HG02884 (cell line): ENCODE measurements around the gene DRC1.
"Not testable (repeated sequence)": the region's sequence is repeated elsewhere in the genome, so short reads cannot be mapped to it uniquely, and the experiment has no call there.

ENCODE experiments used
- ATAC-seq: cut with Tn5 transposase; IDR thresholded peaks from one replicate; pipeline ENCODE4 v1.9.1; 2021; ENCODE audit warnings: mild to moderate bottlenecking, moderate library complexity; ENCODE audit not compliant: unreplicated experiment

Gene DRC1

DNA sequence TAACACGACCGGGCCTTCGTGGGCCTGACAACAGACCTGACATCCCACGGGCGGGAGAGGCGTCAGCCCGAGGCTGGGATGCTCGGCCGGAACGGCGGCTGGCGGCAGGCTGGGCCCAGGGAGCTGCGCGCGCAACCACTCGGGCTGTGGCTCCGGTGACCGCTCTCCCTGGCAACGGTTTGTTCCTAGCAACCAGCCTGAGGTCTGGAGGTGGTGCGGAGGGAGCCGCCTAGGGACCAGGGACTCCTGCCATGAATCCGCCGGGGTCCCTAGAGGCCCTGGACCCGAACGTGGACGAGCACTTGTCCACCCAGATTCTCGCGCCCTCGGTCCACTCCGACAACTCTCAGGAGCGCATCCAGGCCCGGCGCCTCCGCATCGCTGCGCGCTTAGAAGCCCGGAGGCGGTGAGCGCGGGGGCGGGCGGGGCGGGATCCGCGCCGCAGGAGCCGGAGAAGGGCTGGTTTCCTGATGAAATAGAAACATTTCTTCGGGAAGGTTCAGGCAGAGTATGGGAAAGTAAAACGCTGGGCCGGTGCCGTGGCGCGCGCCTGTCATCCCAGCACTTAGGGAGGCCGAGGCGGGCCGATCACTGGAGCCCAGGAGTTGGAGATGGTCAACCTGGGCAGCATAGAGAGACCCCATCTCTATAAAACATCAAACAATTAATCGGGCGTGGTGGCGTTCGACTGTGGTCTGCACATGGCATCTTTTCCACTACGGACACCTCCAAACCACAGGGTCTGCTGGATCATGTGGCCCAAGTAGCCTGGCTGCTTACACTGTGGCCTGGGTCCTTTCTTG, at the start of gene DRC1:
Gene DRC1, plus strand, starts transcription at position 182 of the 803 bp plus-strand sequence. Its CDS starts 70 bp downstream, at position 252.
- no peak for ATAC-seq

GRCh38 chr2:26352892-26353291, 48.8 kb upstream of the DRC1 start:
- ATAC-seq = no peak

- not testable (repeated sequence) for ATAC-seq
These were observed 47.3 kb upstream of the DRC1 start for GRCh38 chr2:26354469-26354868.

DNA sequence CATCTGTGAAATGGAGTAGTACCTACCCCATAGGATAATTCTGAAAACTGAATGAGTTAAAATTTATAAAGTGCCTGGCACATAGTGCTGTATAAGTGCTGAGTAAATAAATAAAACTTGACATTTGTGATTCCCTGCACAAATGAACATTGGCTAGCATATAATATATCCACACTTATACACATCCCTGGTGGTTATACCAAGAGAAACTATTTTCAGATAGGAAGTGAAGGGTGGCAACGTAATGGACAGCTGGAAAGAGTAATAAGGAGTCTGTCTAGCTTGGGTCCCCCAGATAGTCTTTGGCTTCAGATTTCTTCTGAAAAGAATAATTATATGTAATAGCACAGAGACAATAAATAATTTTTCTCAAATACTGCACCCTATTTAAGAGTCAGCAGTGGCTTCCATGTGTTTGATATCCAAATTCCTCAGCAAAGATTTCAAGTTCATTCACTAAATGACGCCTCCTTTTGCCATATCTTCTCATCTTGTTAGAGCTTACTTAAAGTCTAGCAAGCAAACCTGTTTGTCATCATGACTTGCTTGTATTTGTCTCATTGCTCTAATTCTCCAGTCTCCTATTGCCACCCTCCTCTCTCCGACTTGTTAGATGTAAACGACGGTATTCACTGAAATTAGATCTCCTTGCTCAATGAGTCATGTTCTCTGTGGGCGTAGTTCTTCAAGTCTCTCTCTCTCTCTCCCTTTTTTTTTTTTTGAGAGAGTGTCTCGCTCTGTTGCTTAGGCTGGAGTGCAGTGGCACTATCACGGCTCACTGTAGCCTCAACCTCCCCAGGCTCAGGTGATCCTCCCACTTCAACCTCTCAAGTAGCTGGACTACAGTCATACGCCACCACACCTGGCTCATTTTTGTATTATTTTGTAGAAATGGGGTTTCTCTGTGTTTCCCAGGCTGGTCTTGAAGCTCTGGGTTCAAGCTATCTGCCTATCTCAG, 46.4 kb upstream of the DRC1 start:
- no peak for ATAC-seq

DNA sequence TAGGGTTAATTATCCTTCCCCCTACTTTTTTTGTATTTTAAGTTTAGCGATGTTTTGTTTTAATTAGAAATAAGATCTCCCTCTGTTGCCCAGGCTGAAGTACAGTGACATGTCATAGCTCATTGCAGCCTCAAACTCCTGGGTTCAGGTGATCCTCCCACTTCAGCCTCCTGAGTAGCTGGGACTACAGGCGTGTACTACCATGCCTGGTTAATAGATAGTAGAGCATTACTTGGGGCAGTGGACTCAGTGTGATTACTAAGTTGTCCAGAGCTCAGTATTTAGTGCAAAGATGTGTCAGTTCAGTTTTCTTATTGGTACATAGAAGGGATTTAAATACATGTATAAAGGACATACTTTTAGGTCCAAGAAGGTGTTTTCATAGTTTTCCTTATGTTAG, 45.6 kb upstream of the DRC1 start:
- no peak for ATAC-seq

- no peak for ATAC-seq
These were observed 44.9 kb upstream of the DRC1 start for GRCh38 chr2:26356771-26357170.

- ATAC-seq = no peak
These were observed 41.7 kb upstream of the DRC1 start for GRCh38 chr2:26359886-26360473.

- ATAC-seq = no peak
These were observed 38.4 kb upstream of the DRC1 start for GRCh38 chr2:26363323-26363722.

DNA sequence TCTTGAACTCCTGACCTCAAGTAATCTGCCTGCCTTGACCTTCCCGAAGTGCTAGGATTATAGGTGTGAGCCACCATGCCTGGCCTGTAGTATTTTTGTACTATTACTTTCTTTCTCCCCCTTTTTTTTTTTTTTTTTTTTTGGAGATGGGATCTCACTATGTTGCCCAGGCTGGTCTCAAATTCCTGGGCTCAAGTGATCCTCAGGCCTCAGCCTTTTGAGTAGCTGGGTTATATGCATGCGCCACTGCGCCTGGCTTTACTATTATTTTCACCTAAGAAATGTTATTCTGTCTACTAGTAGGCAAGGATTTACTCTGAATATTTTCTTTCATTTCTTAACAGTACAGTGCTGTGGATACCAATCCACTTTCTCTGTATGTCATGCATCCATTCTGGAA, 37.8 kb upstream of the DRC1 start:
- ATAC-seq = no peak

DNA sequence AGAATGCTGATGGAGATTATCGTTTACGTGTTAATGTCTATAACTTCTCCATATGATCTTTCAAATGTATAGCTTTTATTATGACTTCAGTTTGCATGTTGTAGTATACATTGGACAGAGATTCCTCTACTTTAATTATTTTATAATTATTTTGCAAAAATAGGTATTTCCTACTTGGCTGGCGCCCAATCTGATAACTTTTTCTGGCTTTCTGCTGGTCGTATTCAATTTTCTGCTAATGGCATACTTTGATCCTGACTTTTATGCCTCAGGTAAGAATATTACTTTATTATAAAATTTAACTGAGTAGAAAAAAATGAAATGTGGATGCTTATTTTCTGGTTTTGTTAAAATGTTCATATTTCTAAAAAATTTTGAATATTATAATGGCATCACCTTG, 37.1 kb upstream of the DRC1 start:
- no peak for ATAC-seq

GRCh38 chr2:26366957-26367356, 34.8 kb upstream of the DRC1 start:
- ATAC-seq = no peak

- not testable (repeated sequence) for ATAC-seq
These were observed 32.1 kb upstream of the DRC1 start for GRCh38 chr2:26369664-26370063.

DNA sequence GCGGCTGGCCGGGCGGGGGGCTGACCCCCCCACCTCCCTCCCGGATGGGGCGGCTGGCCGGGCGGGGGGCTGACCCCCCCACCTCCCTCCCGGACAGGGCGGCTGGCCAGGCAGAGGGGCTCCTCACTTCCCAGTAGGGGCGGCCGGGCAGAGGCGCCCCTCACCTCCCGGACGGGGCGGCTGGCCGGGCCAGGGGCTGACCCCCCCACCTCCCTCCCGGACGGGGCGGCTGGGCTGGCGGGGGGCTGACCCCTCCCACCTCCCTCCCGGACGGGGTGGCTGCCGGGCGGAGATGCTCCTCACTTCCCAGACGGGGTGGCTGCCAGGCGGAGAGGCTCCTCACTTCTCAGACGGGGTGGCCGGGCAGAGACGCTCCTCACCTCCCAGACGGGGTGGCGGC, 30.8 kb upstream of the DRC1 start:
- not testable (repeated sequence) for ATAC-seq

DNA sequence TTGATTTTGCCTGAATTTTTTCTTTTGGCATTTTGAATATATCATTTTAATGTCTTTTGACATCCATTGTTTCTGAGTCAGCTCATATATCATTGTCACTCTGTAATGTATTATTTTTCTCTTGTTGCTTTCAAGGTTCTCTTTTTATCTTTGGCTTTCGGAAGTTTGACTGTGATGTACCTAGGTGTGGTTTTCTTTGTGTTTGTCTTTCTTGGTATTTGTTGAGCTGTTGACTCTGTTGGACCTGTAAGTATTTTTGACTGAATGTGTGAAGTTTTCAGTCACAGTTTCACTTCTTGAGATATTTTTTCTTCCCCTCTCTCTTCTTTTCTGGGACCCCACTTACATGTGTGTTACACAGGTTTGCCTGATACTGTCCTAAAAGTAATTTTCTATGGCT, 24.9 kb upstream of the DRC1 start:
- no peak for ATAC-seq

- no peak for ATAC-seq
These were observed 21.4 kb upstream of the DRC1 start for GRCh38 chr2:26380281-26380680.

DNA sequence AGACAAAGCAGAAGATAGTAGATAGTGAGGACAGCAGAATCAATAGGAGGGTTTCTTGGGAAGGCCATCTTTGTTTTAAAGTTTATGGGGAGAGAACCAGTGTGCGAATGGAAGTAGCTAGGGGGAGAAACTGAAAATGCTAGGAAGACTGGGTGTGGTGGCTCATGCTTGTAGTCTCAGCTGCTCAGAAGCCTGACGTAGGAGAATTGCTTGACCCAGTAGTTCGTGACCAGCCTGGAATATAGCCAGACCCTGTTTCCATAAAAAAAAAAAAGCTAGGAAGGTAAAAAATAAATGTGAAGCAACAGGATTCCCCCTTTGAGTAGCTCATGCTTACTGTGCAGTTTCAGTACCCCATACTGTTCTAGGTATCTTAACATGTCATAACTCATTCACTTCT, 19.2 kb upstream of the DRC1 start:
- no peak for ATAC-seq

DNA sequence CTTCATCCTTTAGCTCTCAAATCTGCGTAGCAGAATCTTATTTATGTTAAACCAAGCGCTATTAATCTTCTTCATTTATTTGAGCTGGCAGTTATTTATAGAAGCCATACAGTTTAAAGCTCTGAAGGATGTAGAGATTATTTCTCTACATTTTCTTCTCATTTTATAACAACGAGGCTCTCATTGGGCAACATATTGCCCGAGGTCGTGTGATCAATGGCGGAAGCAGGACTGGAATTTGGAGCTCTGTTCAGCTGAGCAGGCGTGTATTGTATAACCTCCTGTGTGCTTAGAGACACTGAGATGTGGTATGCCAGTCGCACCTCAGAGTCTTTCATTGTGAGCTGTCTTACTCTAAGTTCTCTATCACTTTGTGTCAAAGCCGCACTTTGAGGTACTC, 17.5 kb upstream of the DRC1 start:
- ATAC-seq = no peak

DNA sequence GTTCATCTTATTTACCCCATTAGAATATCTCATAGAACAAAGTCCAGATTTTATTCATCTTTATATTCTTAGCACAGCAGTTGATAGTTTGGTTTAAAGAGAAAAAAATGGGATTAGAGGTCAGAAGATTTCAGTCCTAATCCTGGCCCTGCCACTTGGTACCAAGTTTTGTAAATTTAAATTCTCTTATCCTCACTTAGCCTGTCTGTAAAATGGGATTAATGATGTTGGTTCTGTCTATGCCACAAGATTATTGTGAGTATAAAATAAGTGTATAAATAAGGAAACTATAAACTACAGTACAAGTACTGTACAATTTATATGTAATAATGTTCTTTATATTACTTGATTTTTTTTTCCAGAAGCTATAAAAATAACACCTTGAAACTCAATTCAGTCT, 17.1 kb upstream of the DRC1 start:
- ATAC-seq = no peak

- ATAC-seq = no peak
These were observed 14.5 kb upstream of the DRC1 start for GRCh38 chr2:26387189-26387588.

- no peak for ATAC-seq
These were observed 7.0 kb upstream of the DRC1 start for GRCh38 chr2:26394694-26395093.

GRCh38 chr2:26395394-26395793, 6.3 kb upstream of the DRC1 start:
- ATAC-seq = no peak
